ENCODE results near the gene HIVEP3.

HIVEP3 gene

DNA sequence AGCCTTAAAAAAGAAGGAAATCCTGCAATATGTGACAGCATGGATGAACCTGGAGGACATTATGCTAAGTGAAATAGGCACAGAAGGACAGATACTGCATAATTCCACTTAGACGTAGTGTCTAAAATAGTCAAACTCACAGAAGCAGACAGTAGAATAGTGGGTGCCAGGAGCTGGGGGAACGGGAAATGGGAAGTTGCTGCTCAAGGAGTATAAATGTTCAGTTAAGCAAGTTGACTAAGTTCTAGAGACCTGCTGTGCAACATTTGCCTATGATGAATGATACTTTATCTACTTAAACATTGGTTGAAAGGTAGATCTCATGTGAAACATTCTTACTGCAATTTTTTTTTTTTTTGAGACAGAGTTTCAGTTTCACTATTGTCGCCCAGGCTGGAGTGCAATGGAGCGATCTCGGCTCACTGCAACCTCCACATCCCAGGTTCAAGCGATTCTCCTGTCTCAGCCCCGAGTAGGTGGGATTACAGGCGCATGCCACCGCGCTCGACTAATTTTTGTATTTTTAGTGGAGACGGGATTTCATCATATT is 197.8 kb downstream of the HIVEP3 start:
- Histone ChIP-seq H3K9me3 (ENCODE audit: low read length) (no peaks in the 10 kb centered on the region), H3K36me3 (ENCODE audit: insufficient read depth, low read length) (no peaks in the 10 kb centered on the region), H3K27ac (ENCODE audit: low read depth, low read length, poor library complexity, severe bottlenecking) (no peak overlapping the region), H3K9me2 (ENCODE audit: low read depth, low read length) (no peaks in the 10 kb centered on the region), H3F3A (ENCODE audit: insufficient read depth, low read length) (no peaks in the 10 kb centered on the region), H3K79me2 (ENCODE audit: insufficient read depth, low read length) (no peaks in the 10 kb centered on the region), H3K4me1 (ENCODE audit: insufficient read depth, low read length, severe bottlenecking) (no peaks in the 10 kb centered on the region), H3K4me2 (ENCODE audit: low read length) (peak overlapping the region; percentile 28), H2AFZ (ENCODE audit: low read length) (no peak overlapping the region), H4K20me1 (ENCODE audit: insufficient read depth, low read length) (no peaks in the 10 kb centered on the region), H3K9ac (ENCODE audit: low read length) (no peak overlapping the region), H3K27me3 (ENCODE audit: insufficient read depth, low read length) (no peaks in the 10 kb centered on the region), H3K4me3 (ENCODE audit: low read depth, low read length, poor library complexity, severe bottlenecking) (no peak overlapping the region)
- TF ChIP-seq, protein P1, sequence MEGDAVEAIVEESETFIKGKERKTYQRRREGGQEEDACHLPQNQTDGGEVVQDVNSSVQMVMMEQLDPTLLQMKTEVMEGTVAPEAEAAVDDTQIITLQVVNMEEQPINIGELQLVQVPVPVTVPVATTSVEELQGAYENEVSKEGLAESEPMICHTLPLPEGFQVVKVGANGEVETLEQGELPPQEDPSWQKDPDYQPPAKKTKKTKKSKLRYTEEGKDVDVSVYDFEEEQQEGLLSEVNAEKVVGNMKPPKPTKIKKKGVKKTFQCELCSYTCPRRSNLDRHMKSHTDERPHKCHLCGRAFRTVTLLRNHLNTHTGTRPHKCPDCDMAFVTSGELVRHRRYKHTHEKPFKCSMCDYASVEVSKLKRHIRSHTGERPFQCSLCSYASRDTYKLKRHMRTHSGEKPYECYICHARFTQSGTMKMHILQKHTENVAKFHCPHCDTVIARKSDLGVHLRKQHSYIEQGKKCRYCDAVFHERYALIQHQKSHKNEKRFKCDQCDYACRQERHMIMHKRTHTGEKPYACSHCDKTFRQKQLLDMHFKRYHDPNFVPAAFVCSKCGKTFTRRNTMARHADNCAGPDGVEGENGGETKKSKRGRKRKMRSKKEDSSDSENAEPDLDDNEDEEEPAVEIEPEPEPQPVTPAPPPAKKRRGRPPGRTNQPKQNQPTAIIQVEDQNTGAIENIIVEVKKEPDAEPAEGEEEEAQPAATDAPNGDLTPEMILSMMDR (IDR thresholded peaks at IDR 0.05; ENCODE audit: low read length), result no peak
- no peak for TF ChIP-seq EZH2 (IDR thresholded peaks at IDR 0.05; ENCODE audit: borderline replicate concordance, low read length)

DNA sequence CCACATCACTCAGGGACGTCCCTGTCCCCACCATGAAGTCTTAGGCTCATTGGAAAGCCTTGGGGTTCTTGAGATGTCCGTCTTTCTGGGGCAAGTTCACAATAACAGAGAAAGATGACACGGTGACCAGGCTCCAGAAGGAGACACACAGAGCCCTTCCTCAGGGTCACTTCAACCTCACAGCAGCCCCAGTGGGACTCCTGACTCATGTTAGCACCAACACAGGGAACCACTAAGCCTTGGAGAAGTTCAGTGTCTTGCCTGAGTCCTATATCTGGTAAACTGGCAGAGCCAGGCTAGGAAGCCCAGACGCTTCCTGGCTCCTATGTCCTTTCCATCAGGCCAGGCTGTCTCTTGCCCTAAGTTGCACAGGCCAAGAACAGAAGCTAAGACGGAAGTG is 199.1 kb downstream of the HIVEP3 start:
- Histone ChIP-seq H3K27me3 (ENCODE audit: insufficient read depth, low read length) (no peaks in the 10 kb centered on the region), H4K20me1 (ENCODE audit: insufficient read depth, low read length) (no peaks in the 10 kb centered on the region), H3K4me1 (ENCODE audit: insufficient read depth, low read length, severe bottlenecking) (no peaks in the 10 kb centered on the region)

DNA sequence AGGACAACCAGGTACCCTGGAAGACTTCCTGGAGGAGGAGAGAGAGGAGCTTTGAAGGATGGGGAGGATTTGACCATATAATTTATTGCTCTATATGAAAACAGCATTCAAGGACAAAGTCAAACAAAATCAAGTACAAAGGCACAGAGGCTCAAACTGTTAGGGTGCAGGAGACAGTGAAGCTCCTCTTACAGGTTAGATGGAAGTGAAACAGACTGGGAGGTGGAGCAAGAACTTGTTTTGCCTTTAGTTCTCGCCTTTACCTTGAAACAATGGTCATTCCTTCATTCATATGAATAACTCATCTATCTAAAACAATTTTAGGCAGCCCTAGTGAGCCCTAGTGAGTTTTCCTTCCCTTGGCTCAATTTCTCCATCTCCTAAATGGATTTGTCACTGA is 199.6 kb downstream of the HIVEP3 start:
- H3K79me2 ChIP-seq (ENCODE audit: insufficient read depth, low read length), result no peaks in the 10 kb centered on the region
- TF ChIP-seq EZH2 (IDR thresholded peaks at IDR 0.05; ENCODE audit: borderline replicate concordance, low read length), result no peak
- TF ChIP-seq, protein P1 (IDR thresholded peaks at IDR 0.05; ENCODE audit: low read length), result no peak

More for the DNA sequence above, 199.1 kb downstream of the HIVEP3 start:
- H3K9me3 ChIP-seq (ENCODE audit: low read length), result no peaks in the 10 kb centered on the region
- no peak overlapping the region for H2AFZ ChIP-seq (ENCODE audit: low read length)
- H3K9ac ChIP-seq (ENCODE audit: low read length), result no peak overlapping the region
- no peaks in the 10 kb centered on the region for H3K79me2 ChIP-seq (ENCODE audit: insufficient read depth, low read length)
- TF ChIP-seq, protein P1 (IDR thresholded peaks at IDR 0.05; ENCODE audit: low read length), result no peak
- TF ChIP-seq EZH2 (IDR thresholded peaks at IDR 0.05; ENCODE audit: borderline replicate concordance, low read length), result no peak
- H3K36me3 ChIP-seq (ENCODE audit: insufficient read depth, low read length), result no peaks in the 10 kb centered on the region
- no peaks in the 10 kb centered on the region for H3K9me2 ChIP-seq (ENCODE audit: low read depth, low read length)
- H3K4me2 ChIP-seq (ENCODE audit: low read length), result no peak overlapping the region
- no peaks in the 10 kb centered on the region for H3F3A ChIP-seq (ENCODE audit: insufficient read depth, low read length)
- no peak overlapping the region for H3K4me3 ChIP-seq (ENCODE audit: low read depth, low read length, poor library complexity, severe bottlenecking)
- H3K27ac ChIP-seq (ENCODE audit: low read depth, low read length, poor library complexity, severe bottlenecking), result no peak overlapping the region

More for the DNA sequence above, 199.6 kb downstream of the HIVEP3 start:
- Histone ChIP-seq H3K27me3 (ENCODE audit: insufficient read depth, low read length) (no peaks in the 10 kb centered on the region), H3K9me2 (ENCODE audit: low read depth, low read length) (no peaks in the 10 kb centered on the region), H3K27ac (ENCODE audit: low read depth, low read length, poor library complexity, severe bottlenecking) (no peak overlapping the region), H3K4me3 (ENCODE audit: low read depth, low read length, poor library complexity, severe bottlenecking) (no peak overlapping the region), H3K9ac (ENCODE audit: low read length) (no peak overlapping the region), H3K9me3 (ENCODE audit: low read length) (no peaks in the 10 kb centered on the region), H2AFZ (ENCODE audit: low read length) (no peak overlapping the region), H3K4me1 (ENCODE audit: insufficient read depth, low read length, severe bottlenecking) (no peaks in the 10 kb centered on the region), H3K36me3 (ENCODE audit: insufficient read depth, low read length) (no peaks in the 10 kb centered on the region), H3K4me2 (ENCODE audit: low read length) (no peak overlapping the region), H3F3A (ENCODE audit: insufficient read depth, low read length) (no peaks in the 10 kb centered on the region), H4K20me1 (ENCODE audit: insufficient read depth, low read length) (no peaks in the 10 kb centered on the region)

Measured in OCI-LY1 (cell line).